ENCODE results near the gene SGSM2.

- TF ChIP-seq CTCF (IDR thresholded peaks at IDR 0.05) (no peak), EP300 (IDR thresholded peaks at IDR 0.05; ENCODE audit: low read depth) (no peak)
These were observed 35.9 kb downstream of the SGSM2 start for GRCh38 chr17:2373179-2373578.
